Liver (tissue), 3 donors: Measurements from ENCODE around the gene ANTXR1.

ENCODE experiments used
- ATF3 ChIP-seq: IDR thresholded peaks from 2 replicates; pipeline ENCODE4 v1.6.1; 2016; ENCODE audit warnings: antibody characterized with exemption
- CTCF ChIP-seq: fragments of 150-350 bp; IDR thresholded peaks from 2 replicates; pipeline ENCODE4 v1.5.1; 2017; ENCODE audit warnings: improper control_type of control experiment, low read depth, low read length; ENCODE audit not compliant: missing input control
- EGR1 ChIP-seq, 2 donors: IDR thresholded peaks; 2 replicates each; pipeline ENCODE4 v1.6.1; 2016 to 2018; ENCODE audit warnings: antibody characterized with exemption in 2 of 2, low read depth in 2 of 2
- FOXA1 ChIP-seq: IDR thresholded peaks from 2 replicates; pipeline ENCODE4 v1.6.1; 2016; ENCODE audit warnings: antibody characterized with exemption
- GABPA ChIP-seq, 2 donors: IDR thresholded peaks in 1 of 2; conservative IDR thresholded peaks in 1 of 2; 2 replicates each; pipeline ENCODE4 v1.6.1; 2016; ENCODE audit warnings: antibody characterized with exemption in 2 of 2, mild to moderate bottlenecking in 1 of 2, moderate library complexity in 1 of 2
- HNF4A ChIP-seq, 2 donors: conservative IDR thresholded peaks; 2 replicates each; pipeline ENCODE4 v1.6.1; 2016; ENCODE audit warnings: antibody characterized with exemption in 2 of 2, mild to moderate bottlenecking in 2 of 2
- MAX ChIP-seq: IDR thresholded peaks from 2 replicates; pipeline ENCODE4 v1.6.1; 2016; ENCODE audit warnings: antibody characterized with exemption
- RAD21 ChIP-seq, 2 donors: IDR thresholded peaks; 2 replicates each; pipeline ENCODE4 v1.6.1; 2016; ENCODE audit warnings: antibody characterized with exemption in 2 of 2, mild to moderate bottlenecking in 2 of 2
- REST ChIP-seq: IDR thresholded peaks from 2 replicates; pipeline ENCODE4 v1.6.1; 2016; ENCODE audit warnings: antibody characterized with exemption, mild to moderate bottlenecking
- TAF1 ChIP-seq: conservative IDR thresholded peaks from 2 replicates; pipeline ENCODE4 v1.6.1; 2016; ENCODE audit warnings: antibody characterized with exemption, mild to moderate bottlenecking
- YY1 ChIP-seq: IDR thresholded peaks from 2 replicates; pipeline ENCODE4 v1.6.1; 2016; ENCODE audit warnings: antibody characterized with exemption, mild to moderate bottlenecking
- ZBTB33 ChIP-seq: IDR thresholded peaks from 2 replicates; pipeline ENCODE4 v1.6.1; 2016; ENCODE audit warnings: antibody characterized with exemption
- donor health status: healthy.
- donor health status: healthy.

- TF ChIP-seq CTCF, result no peak
- no peak for TF ChIP-seq RAD21 (IDR thresholded peaks at IDR 0.05)
- TF ChIP-seq MAX, result no peak
- no peak for TF ChIP-seq YY1
- TF ChIP-seq REST, result no peak
- TF ChIP-seq HNF4A (conservative IDR thresholded peaks at IDR 0.05), result no peak
- TF ChIP-seq GABPA (IDR thresholded peaks at IDR 0.05 in 1 of 2, conservative IDR thresholded peaks at IDR 0.05 in 1 of 2), result no peak
- no peak for TF ChIP-seq FOXA1
- no peak for TF ChIP-seq EGR1 (IDR thresholded peaks at IDR 0.05; ENCODE audit: low read depth in 2 of 2)
- no peak for TF ChIP-seq ATF3
- TF ChIP-seq ZBTB33, result no peak
- no peak for TF ChIP-seq TAF1
These were observed 58.0 kb downstream of the ANTXR1 start for GRCh38 chr2:69070969-69071368.
